Fibroblast of skin of left biceps (primary cell): ENCODE results near the gene IGFLR1.

Experiments used
- DNase-seq, 2 experiments: peaks; one replicate each; pipeline ENCODE4 v3.0.0-alpha.2; 2013; ENCODE audit warnings: low read depth in 2 of 2

The IGFLR1 gene, protein sequence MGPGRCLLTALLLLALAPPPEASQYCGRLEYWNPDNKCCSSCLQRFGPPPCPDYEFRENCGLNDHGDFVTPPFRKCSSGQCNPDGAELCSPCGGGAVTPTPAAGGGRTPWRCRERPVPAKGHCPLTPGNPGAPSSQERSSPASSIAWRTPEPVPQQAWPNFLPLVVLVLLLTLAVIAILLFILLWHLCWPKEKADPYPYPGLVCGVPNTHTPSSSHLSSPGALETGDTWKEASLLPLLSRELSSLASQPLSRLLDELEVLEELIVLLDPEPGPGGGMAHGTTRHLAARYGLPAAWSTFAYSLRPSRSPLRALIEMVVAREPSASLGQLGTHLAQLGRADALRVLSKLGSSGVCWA

DNA sequence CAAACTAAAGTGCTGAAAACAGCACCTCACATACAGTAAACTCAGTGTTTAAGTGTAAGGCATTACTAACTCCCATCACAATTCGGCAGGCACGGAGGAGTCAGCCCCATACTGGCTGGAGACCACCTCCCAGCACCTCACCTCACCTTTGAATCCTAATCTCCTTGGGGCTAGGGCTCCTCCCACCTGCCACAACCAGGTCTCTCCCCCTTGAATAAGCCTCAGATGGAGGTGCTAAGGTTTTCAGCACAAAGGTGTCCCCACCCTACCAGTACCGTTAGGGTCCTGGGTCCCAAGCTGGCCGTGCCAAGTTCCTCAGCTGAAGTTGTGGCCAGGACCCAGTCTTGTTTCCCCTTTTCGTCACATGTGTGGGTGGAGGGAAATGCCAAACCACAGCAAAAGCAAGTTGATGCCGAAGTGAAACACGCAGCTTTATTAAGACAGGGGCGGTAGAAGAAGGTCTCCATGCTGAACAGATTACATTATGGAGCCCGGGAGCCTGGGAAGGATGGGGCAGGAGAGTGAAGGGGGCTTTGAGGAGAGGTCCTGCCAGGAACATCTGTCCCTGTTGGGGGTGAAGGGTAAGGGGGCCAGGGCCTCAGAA is at the start of gene IGFLR1:
Gene IGFLR1 (minus strand): TSS at position 332 of the 604 bp plus-strand sequence. CDS start 1,272 bp downstream, outside the sequence.
- DNase-seq, result no peak

DNA sequence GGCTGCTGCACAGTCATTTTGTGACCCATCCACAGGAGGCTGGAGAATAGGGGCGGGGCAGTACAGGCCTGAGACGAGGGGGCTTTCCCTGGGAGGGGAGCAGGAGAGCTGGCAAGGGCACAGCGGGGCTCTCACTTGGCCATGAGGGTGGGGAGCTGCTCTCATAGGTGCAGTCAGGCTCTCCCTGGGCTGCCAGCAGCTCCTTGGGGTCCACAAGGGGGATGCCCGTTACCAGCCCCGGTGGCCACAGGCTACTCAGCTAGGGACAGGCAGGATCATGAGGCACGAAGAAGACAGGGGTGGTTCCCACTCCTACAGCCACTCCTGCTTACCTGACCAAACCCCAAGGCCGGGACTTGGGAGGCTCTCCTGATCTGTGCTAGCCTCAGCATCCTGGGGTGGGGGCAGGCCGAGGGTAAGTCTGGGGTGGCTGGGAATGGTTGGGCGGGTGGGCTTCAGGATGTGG is 49.6 kb upstream of the IGFLR1 start:
- DNase-seq, result no peak

DNA sequence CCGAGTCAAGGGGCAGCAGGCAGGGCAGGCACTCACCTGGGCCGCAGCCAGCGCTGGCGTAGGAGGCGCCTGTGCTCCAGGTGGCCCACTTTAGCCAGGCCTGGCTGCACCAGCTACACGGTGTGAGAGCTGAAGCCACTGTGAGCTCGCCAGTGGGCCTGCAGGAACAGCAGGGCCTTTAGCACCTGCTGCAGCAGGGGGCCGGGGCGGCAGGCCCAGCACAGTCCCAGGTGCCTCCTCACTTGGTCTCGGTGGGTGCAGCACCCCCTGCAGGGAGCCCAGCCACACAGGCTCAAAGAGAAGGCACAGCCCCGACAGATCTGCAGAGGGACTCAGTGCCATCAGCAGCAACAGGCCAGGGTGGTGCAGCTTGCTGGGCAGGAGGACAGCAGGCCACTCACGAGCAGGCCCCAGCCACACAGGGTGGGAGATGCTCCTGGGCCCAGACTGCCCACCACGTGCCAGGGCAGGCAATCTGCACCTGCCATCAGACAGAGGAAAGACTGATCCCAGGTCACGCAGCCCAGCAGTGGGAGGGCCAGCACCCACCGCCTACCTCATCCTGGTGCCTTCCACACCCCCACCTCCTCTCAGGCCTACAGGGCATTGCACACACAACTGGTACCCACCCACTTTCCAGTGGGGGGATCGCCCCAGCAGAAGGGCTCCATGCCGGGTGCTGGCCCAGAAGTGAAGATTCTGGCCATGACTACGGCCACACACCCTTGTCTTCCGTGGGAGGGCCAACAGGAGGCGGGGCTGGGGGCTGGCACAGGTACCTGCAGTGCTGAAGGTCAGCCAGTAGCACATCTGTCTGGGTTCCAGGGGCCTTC is 48.9 kb upstream of the IGFLR1 start:
- no peak for DNase-seq

DNA sequence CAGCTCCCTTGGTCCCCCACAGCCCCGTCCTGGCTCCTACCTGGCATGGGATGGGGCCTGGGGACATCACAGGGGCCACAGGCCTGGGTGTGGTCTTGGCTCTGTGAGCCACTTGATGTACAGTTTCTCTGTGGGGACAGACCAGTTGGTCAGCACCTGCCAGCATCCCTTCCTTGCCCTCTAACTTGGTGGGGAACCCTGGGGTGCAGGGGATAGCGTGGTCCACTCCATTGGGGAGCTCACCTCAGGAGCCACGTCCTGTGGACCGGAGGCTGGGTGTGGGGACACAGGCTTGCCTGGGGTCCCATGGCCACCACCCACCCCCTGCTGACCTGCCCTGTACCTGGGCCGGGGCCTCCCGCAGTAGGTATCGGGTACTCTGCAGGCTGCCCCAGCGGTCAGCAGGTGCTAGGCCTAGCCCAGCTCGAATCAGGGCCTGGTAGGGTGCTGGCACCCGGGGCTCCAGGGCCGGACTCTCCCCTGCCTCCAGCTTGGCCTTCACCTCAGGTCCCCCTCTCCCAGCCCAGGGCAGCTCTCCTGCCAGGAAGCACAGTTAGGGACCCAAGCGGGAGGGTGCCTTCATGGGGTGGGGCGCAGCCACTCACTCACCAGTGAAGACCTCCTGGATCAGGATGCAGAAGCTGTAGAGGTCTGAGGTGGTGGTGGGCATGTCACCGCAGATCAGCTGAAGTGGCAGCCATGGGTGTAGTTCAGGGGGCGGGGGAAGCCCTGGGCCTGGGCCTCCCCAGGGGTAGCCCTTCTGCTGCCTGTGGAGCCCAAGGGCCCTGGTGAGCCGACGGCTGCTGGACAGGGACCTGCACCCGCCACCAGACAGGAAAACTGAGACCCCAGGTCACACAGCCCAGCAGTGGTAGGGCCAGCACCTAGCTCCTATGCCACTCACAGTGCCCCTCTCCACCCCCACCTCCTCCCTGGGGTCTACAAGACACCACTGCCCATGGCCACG is 48.0 kb upstream of the IGFLR1 start:
- DNase-seq, result no peak

DNA sequence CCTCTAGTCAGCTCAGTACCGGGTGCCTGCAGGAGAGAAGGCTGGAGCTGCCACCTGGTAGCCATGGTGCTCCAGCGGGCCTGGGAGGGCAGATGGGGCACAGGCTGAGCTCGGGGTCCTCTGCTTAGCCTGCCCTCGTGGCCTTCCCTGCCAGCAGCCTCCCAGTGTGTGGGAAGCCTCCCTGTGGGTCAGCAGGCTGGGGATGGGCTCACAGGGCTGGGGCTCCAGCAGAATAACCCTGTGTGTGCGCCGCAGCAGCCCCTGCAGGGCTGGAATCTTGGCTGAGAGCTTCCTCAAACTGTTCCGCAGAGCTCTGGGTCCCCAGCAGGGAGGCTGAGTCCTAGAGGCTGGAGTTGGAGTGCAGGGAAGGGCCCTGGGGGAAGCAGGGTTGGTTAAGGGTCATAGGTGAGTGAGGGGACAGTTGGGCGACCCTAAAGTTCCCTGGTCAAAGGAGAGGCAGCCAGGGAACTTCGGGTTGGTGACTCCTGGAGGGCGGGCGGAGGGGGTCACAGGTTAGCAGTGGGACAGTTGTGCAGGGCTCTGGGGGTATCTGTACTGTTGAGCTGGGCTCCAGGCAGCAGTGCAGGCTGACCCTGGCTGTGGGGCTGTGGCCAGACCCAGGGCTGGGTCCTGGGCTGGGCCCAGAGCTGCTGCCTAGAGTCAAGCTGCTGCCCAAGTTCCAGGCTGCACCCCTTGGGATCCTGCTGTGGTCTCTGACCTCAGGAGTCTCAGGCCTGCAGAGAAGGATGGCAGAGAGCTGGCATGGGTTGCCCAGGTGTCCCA is 47.1 kb upstream of the IGFLR1 start:
- no peak for DNase-seq

DNA sequence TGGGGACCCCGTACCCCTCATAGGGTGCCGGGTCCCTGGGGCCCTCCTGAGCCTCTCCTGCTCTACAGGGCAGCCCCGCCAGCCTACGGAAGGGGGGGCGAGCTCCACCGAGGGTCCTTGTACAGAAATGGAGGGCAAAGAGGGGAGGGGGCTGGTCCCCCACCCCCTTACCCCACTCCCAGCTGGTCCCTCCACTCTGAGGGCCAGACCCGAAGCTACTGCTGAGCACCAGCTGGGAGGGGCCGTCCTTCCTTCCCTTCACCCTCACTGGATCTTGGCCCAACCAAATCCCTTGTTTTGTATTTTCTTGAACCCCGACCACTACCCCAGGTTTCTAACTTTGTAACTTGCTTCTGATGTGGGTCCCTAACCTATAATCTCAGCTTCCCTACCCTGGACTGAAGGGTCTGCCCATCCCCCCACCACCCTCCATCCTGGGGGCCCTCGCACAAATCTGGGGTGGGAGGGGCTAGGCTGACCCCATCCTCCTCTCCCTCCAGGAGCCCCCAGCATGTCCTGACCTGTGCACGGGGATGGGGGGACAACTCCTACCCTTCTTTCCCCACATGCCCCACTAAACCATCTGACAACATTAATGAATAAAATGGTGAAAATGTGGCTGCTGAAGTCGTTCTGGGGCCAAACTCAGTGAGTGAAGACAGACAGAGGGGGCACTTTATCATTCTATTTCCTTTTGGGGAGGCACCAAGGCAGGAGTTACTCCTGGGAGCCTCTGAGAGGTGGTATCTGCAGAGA is 46.1 kb upstream of the IGFLR1 start:
- no peak for DNase-seq

DNA sequence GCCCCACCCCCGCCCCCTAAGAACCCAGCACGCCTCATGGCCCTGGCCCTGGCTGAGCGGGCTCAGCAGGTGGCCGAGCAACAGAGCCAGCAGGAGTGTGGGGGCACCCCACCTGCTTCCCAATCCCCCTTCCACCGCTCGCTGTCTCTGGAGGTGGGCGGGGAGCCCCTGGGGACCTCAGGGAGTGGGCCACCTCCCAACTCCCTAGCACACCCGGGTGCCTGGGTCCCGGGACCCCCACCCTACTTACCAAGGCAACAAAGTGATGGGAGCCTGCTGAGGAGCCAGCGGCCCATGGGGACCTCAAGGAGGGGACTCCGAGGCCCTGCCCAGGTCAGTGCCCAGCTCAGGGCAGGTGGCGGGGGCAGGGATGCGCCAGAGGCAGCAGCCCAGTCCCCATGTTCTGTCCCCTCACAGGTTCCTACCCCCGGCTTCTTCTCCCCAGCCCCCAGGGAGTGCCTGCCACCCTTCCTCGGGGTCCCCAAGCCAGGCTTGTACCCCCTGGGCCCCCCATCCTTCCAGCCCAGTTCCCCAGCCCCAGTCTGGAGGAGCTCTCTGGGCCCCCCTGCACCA is 45.1 kb upstream of the IGFLR1 start:
- DNase-seq, result no peak

DNA sequence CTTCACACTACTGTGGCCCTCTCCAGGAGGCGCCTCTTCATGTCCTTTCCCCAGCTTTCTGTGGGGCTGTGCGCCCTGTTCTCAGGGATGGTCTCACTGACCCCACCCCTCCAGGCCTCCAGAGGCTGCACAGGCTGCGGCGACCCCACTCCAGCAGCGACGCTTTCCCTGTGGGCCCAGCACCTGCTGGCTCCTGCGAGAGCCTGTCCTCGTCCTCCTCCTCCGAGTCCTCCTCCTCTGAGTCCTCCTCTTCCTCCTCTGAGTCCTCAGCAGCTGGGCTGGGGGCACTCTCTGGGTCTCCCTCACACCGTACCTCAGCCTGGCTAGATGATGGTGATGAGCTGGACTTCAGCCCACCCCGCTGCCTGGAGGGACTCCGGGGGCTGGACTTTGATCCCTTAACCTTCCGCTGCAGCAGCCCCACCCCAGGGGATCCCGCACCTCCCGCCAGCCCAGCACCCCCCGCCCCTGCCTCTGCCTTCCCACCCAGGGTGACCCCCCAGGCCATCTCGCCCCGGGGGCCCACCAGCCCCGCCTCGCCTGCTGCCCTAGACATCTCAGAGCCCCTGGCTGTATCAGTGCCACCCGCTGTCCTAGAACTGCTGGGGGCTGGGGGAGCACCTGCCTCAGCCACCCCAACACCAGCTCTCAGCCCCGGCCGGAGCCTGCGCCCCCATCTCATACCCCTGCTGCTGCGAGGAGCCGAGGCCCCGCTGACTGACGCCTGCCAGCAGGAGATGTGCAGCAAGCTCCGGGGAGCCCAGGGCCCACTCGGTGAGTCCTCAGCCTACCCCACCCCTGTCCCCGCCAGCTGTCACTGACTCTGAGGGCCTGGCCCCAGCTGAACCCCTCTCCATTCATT is 44.3 kb upstream of the IGFLR1 start:
- no peak for DNase-seq

DNA sequence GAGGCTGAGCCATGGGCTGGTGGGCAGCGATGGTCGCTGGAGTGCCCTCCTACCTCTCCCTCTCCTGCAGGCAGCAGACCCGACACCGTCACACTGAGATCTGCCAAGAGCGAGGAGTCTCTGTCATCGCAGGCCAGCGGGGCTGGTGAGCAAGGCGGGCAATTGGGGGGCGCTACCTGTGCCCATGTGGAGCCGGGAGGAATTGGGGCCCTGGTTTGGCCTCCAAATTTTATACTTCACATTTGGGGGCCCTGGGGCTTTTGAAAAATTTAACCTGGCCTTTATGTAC is 43.0 kb upstream of the IGFLR1 start:
- no peak for DNase-seq

DNA sequence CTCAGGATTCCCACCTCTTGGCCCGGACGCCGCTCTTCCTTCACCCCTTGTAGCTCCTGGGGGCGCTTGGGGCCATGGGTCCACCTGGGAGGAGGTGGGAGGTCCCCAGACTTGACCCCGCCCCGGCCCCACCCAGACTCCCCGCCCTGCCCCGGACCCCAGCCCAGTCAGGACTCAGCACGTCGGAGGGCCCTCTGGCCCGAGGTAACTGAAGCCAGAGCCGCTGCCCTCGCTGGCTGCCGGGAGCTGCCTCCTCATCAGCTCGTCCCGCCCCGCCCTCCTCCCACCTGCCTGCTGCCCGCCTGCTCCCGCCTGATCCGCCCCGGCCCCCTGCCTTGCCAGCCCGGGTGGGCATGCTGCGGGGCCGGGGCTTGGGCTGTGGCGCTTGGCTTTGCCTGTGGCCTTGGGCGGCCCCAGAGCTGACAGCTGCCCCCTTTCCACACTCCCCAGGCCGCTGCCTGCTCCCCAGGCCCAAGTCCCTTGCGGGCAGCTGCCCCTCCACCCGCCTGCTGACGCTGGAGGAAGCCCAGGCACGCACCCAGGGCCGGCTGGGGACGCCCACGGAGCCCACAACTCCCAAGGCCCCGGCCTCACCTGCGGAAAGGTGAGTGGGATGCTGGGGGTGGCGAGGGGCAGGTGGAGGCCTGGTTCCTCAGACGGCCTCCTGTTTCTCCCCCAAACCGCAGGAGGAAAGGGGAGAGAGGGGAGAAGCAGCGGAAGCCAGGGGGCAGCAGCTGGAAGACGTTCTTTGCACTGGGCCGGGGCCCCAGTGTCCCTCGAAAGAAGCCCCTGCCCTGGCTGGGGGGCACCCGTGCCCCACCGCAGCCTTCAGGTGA is 42.5 kb upstream of the IGFLR1 start:
- no peak for DNase-seq

DNA sequence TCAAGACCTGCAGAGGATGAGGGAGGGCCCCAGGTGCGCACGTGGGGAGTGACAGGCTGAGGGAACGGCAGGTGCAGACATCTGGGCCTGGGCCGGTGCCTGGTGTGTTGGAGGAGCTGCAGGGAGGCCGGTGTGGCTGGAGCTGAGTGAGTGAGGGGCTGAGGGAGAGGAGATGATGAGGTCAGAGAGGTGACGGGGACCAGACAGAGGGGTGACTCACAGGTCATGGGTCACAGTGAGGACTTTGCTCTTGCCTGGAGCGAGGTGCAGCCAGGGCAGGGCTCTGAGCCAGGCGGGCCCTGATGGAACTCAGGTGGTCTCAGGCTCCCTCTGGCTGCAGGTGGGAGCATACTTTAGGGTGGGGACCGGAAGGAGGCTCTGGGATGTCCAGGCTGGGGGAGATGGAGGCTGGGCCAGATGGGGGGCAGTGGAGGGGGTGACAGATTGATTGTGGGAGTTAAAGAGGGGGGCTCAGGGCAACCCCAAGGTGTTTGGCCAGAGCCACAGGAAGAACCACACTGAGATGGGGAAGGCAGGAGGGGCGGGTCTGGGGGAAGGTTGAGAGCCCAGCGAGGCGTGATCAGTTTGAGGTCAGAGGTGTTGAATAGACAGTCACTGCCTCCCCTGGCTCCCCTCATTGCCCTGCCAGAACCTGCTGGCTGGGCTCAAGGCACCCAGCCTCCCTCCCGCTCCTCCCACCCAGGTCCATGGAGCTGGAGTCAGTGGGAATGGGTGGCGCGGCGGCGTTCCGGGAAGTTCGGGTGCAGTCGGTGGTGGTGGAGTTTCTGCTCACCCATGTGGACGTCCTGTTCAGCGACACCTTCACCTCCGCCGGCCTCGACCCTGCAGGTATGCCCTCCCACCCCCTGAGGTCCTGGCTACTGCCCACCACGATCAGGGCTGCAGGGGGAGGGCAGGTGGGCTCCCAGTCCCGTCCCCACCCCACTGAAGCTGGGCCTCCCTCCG is 41.5 kb upstream of the IGFLR1 start:
- DNase-seq, result no peak

DNA sequence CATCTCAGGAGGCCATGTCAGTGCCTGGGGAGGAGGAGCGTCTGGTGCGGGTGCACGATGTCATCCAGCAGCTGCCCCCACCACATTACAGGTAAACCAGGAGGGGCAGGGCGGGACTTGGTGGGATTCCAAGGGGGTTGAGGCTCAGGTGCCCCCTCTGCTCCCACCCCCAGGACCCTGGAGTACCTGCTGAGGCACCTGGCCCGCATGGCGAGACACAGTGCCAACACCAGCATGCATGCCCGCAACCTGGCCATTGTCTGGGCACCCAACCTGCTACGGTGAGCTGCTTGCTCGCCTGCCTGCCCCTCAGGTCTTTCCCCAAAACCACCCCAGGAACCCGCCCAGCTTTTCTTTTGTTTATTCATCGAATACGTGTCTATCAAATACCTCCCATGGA is 40.3 kb upstream of the IGFLR1 start:
- DNase-seq, result no peak

DNA sequence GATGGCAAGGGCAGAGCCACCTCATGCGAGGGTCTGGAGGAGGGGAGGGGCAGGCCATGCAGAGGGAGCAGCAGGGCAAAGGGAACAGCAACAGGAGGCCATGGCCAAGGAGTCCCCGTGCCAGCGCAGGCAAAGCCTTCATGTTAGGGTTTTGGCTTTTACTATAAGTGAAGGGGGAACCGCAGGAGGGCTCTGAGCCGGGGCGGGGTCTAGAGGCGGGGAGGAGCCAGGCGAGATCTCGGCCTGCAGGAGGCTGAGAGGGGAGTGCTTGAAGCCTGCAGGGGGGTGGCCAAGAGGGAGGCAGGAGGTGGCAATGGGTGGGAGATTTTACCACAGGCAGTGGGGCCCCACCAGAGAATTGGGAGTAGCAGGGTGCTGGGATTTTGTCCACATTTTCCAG is 39.4 kb upstream of the IGFLR1 start:
- DNase-seq, result no peak

DNA sequence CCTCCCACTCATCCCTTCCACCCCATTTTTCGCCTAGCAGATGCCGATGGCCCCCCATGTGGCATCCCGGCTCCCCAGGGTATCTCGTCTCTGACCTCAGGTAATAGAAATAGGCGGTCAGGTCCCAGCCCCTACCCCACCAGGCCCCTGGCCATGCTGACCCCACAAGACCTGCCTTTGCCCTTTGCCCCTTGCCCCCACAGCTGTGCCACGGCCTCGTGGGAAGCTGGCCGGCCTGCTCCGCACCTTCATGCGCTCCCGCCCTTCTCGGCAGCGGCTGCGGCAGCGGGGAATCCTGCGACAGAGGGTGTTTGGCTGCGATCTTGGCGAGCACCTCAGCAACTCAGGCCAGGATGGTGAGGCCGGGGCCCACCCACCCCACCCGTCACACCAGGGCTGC is 38.5 kb upstream of the IGFLR1 start:
- DNase-seq, result no peak

DNA sequence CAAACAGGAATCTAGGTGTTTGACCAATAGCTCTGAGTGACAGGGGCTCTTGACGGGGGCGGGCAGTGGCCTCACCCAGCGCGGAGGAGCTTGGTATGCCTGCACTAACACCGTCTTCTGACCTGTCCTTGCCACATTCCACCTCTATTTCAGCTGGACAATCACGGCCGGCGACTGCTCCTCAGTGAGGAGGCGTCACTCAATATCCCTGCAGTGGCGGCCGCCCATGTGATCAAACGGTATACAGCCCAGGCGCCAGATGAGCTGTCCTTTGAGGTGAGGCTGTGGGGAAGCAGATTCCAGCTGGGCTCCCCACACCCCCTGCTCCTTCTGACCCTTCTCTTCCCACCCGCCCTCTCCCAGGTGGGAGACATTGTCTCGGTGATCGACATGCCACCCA is 37.8 kb upstream of the IGFLR1 start:
- DNase-seq, result no peak

DNA sequence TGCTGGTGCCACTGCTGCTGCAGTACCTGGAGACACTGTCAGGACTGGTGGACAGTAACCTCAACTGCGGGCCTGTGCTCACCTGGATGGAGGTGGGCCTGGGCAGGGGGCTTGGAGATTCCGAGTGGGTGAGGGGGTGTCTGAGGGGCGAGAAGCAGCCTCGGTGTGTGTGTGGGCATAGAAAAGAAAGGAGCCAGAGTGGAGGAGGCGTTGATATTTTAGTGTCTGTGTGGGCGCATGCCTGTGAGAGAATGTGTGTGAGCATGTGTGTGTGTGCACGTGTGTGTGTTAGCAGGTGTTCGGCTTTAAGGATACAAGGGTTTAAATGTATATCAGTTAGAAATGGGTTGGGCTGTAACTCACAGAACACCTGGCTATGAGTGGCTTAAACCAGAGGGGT is 36.8 kb upstream of the IGFLR1 start:
- no peak for DNase-seq

DNA sequence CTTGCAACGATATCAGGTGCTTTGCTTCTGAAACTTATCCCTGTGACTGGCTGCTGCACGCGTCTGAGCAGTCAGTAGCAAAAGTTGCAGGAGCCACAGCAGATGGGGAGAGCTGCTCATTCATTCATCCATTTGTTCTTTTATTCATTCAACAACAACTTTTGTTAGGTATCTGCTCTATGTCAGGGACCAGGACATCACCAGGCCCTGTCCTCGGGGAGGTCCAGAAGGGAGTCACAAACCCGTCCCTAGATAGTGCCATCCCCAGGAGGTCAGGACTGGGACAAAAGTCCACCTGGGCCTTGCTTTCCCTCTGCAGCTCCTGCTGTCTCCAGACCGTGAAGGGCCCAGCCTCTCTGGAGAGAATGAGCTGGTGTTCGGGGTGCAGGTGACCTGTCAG is 35.7 kb upstream of the IGFLR1 start:
- DNase-seq, result no peak
